Measurements from ENCODE around the gene CASK. TPM values are rescaled to one million over a fixed set of nuclear protein-coding genes. Genes with fewer than 3 reads are reported as not detected.

Gene CASK
- total RNA-seq, 1 experiment from 2014 or later = 29.4 TPM

- no peaks in the 10 kb centered on the region for H3K79me2 ChIP-seq (ENCODE audit: low read depth)
- H3K27me3 ChIP-seq (ENCODE audit: insufficient read depth, low read depth) = no peaks in the 10 kb centered on the region
- no peaks in the 10 kb centered on the region for H3F3A ChIP-seq (ENCODE audit: insufficient read depth, low read depth)
- no peak for DNase-seq
- BruUV-seq (replicated peaks) = no TSS peak
- H4K20me1 ChIP-seq (ENCODE audit: insufficient read depth) = no peaks in the 10 kb centered on the region
- H2AFZ ChIP-seq = no peak overlapping the region
- H3K4me3 ChIP-seq = no peak overlapping the region
- no peaks in the 10 kb centered on the region for H3K9me3 ChIP-seq (ENCODE audit: insufficient read depth, low read depth)
- ChIA-PET CTCF (no interaction called here), POLR2A (ENCODE audit: unreplicated experiment) (no interaction called here)
- H3K4me2 ChIP-seq = no peak overlapping the region
- H3K27ac ChIP-seq = no peak overlapping the region
- no peaks in the 10 kb centered on the region for H3K4me1 ChIP-seq (replicated peaks; ENCODE audit: insufficient read depth)
- TF ChIP-seq EZH2 (IDR thresholded peaks at IDR 0.05; ENCODE audit: low read depth) = no peak
- no peak for TF ChIP-seq CTCF (conservative IDR thresholded peaks at IDR 0.05)
- no peaks in the 10 kb centered on the region for H3K36me3 ChIP-seq (ENCODE audit: low read depth)
- H3K9me2 ChIP-seq (ENCODE audit: insufficient read depth) = no peaks in the 10 kb centered on the region
- intact Hi-C loops (cut with micrococcal nuclease; ENCODE audit: unreplicated experiment) = no loop called here
Measured at GRCh38 chrX:41602816-41603345, 320.5 kb downstream of the CASK start.

- H2AFZ ChIP-seq = no peak overlapping the region
- DNase-seq = no peak
- no peaks in the 10 kb centered on the region for H3K79me2 ChIP-seq (ENCODE audit: low read depth)
- no peaks in the 10 kb centered on the region for H3K4me1 ChIP-seq (replicated peaks; ENCODE audit: insufficient read depth)
- no peak for TF ChIP-seq EZH2 (IDR thresholded peaks at IDR 0.05; ENCODE audit: low read depth)
- no peak for TF ChIP-seq CTCF (conservative IDR thresholded peaks at IDR 0.05)
- POLR2A ChIA-PET (ENCODE audit: unreplicated experiment) = no interaction called here
- H3K27me3 ChIP-seq (ENCODE audit: insufficient read depth, low read depth) = no peaks in the 10 kb centered on the region
- H3K4me2 ChIP-seq = no peak overlapping the region
- no peaks in the 10 kb centered on the region for H3K9me2 ChIP-seq (ENCODE audit: insufficient read depth)
- no peaks in the 10 kb centered on the region for H3F3A ChIP-seq (ENCODE audit: insufficient read depth, low read depth)
- no peaks in the 10 kb centered on the region for H4K20me1 ChIP-seq (ENCODE audit: insufficient read depth)
- CTCF ChIA-PET = no interaction called here
- no TSS peak for BruUV-seq (replicated peaks)
- H3K9me3 ChIP-seq (ENCODE audit: insufficient read depth, low read depth) = no peaks in the 10 kb centered on the region
- H3K4me3 ChIP-seq = no peak overlapping the region
- H3K36me3 ChIP-seq (ENCODE audit: low read depth) = no peaks in the 10 kb centered on the region
- intact Hi-C loops (cut with micrococcal nuclease; ENCODE audit: unreplicated experiment) = no loop called here
- H3K27ac ChIP-seq = no peak overlapping the region
Measured at GRCh38 chrX:41600291-41600690, 323.1 kb downstream of the CASK start.

- Histone ChIP-seq H3K27me3 (ENCODE audit: insufficient read depth, low read depth) (no peaks in the 10 kb centered on the region), H3K9me2 (ENCODE audit: insufficient read depth) (no peaks in the 10 kb centered on the region), H2AFZ (no peak overlapping the region), H4K20me1 (ENCODE audit: insufficient read depth) (no peaks in the 10 kb centered on the region), H3K79me2 (ENCODE audit: low read depth) (no peaks in the 10 kb centered on the region), H3K36me3 (ENCODE audit: low read depth) (no peaks in the 10 kb centered on the region), H3F3A (ENCODE audit: insufficient read depth, low read depth) (no peaks in the 10 kb centered on the region), H3K27ac (no peak overlapping the region), H3K4me3 (no peak overlapping the region), H3K4me2 (no peak overlapping the region), H3K4me1 (replicated peaks; ENCODE audit: insufficient read depth) (no peaks in the 10 kb centered on the region), H3K9me3 (ENCODE audit: insufficient read depth, low read depth) (no peaks in the 10 kb centered on the region)
- BruUV-seq (replicated peaks) = no TSS peak
- intact Hi-C loops (cut with micrococcal nuclease; ENCODE audit: unreplicated experiment) = no loop called here
- ChIA-PET CTCF (no interaction called here), POLR2A (ENCODE audit: unreplicated experiment) (no interaction called here)
- no peak for DNase-seq
- no peak for TF ChIP-seq EZH2 (IDR thresholded peaks at IDR 0.05; ENCODE audit: low read depth)
- no peak for TF ChIP-seq CTCF (conservative IDR thresholded peaks at IDR 0.05)
Measured at GRCh38 chrX:41599507-41599906, 323.8 kb downstream of the CASK start.

Measured in PC-9 (cell line).